ENCODE results near the gene IFIH1.

Gene IFIH1

GRCh38 chr2:162337868-162338267 lies 19.4 kb upstream of the IFIH1 start:
- Histone ChIP-seq H3K36me3 (ENCODE audit: control insufficient read depth in 1 of 2, insufficient read depth in 2 of 2, low read length in 2 of 2) (no peaks in the 10 kb centered on the region), H4K91ac (ENCODE audit: low read depth, low read length) (no peak overlapping the region), H4K8ac (ENCODE audit: low read depth, low read length) (no peak overlapping the region), H3K18ac (ENCODE audit: low read length) (no peak overlapping the region), H3K14ac (ENCODE audit: low read length) (no peak overlapping the region), H3K23ac (ENCODE audit: low read length) (no peak overlapping the region), H3K9me3 (ENCODE audit: insufficient read depth, low read depth, low read length) (no peaks in the 10 kb centered on the region), H4K12ac (ENCODE audit: low read depth, low read length) (no peak overlapping the region), H3K4me2 (ENCODE audit: low read length) (no peak overlapping the region), H3K4me3 (ENCODE audit: low read depth, low read length) (no peak overlapping the region), H2BK120ac (ENCODE audit: insufficient read depth, low read length, poor library complexity) (no peak overlapping the region), H3K27me3 (ENCODE audit: insufficient read depth, low read length) (no peaks in the 10 kb centered on the region), H3K27ac (ENCODE audit: low read depth, low read length) (no peak overlapping the region), H3K79me1 (ENCODE audit: low read length) (no peaks in the 10 kb centered on the region), H3K4ac (ENCODE audit: low read depth, low read length) (no peak overlapping the region), H2AFZ (ENCODE audit: insufficient read depth, low read length, poor library complexity) (no peak overlapping the region), H3K4me1 (ENCODE audit: control insufficient read depth in 1 of 2, insufficient read depth in 2 of 2, low read length in 2 of 2) (no peaks in the 10 kb centered on the region), H3K79me2 (ENCODE audit: control insufficient read depth, insufficient read depth, low read length, poor library complexity) (no peaks in the 10 kb centered on the region), H2BK5ac (ENCODE audit: low read depth, low read length, poor library complexity) (no peak overlapping the region), H3K9ac (ENCODE audit: low read length) (no peak overlapping the region), H2BK12ac (ENCODE audit: low read length) (no peak overlapping the region), H2AK5ac (ENCODE audit: low read length) (no peak overlapping the region)
- no CpG with 5 or more reads among the region's 2 CpGs for WGBS (ENCODE audit: extremely low coverage, insufficient coverage, insufficient read length)
- DNase-seq, result no peak

GRCh38 chr2:162333968-162334367 lies 15.5 kb upstream of the IFIH1 start:
- Histone ChIP-seq H3K4me3 (ENCODE audit: low read depth, low read length) (no peak overlapping the region), H4K91ac (ENCODE audit: low read depth, low read length) (no peak overlapping the region), H2BK5ac (ENCODE audit: low read depth, low read length, poor library complexity) (no peak overlapping the region), H2AFZ (ENCODE audit: insufficient read depth, low read length, poor library complexity) (no peak overlapping the region), H3K79me1 (ENCODE audit: low read length) (no peaks in the 10 kb centered on the region), H3K79me2 (ENCODE audit: control insufficient read depth, insufficient read depth, low read length, poor library complexity) (no peaks in the 10 kb centered on the region), H3K4ac (ENCODE audit: low read depth, low read length) (no peak overlapping the region), H2BK12ac (ENCODE audit: low read length) (no peak overlapping the region), H4K12ac (ENCODE audit: low read depth, low read length) (no peak overlapping the region), H2AK5ac (ENCODE audit: low read length) (no peak overlapping the region), H2BK120ac (ENCODE audit: insufficient read depth, low read length, poor library complexity) (no peak overlapping the region), H3K18ac (ENCODE audit: low read length) (no peak overlapping the region), H3K14ac (ENCODE audit: low read length) (no peak overlapping the region), H3K36me3 (ENCODE audit: control insufficient read depth in 1 of 2, insufficient read depth in 2 of 2, low read length in 2 of 2) (no peaks in the 10 kb centered on the region), H4K8ac (ENCODE audit: low read depth, low read length) (no peak overlapping the region), H3K9me3 (ENCODE audit: insufficient read depth, low read depth, low read length) (no peaks in the 10 kb centered on the region), H3K27me3 (ENCODE audit: insufficient read depth, low read length) (no peaks in the 10 kb centered on the region), H3K4me2 (ENCODE audit: low read length) (no peak overlapping the region), H3K23ac (ENCODE audit: low read length) (no peak overlapping the region), H3K4me1 (ENCODE audit: control insufficient read depth in 1 of 2, insufficient read depth in 2 of 2, low read length in 2 of 2) (no peaks in the 10 kb centered on the region), H3K27ac (ENCODE audit: low read depth, low read length) (no peak overlapping the region), H3K9ac (ENCODE audit: low read length) (no peak overlapping the region)
- WGBS (ENCODE audit: extremely low coverage, insufficient coverage, insufficient read length), result no CpG with 5 or more reads among the region's 3 CpGs
- peak; percentile 37 to 63 for DNase-seq

GRCh38 chr2:162330881-162331280 lies 12.4 kb upstream of the IFIH1 start:
- H2AK5ac ChIP-seq (ENCODE audit: low read length), result no peak overlapping the region
- no peak overlapping the region for H3K4me2 ChIP-seq (ENCODE audit: low read length)
- no peak overlapping the region for H3K4ac ChIP-seq (ENCODE audit: low read depth, low read length)
- no peak overlapping the region for H3K18ac ChIP-seq (ENCODE audit: low read length)
- no peak overlapping the region for H4K8ac ChIP-seq (ENCODE audit: low read depth, low read length)
- H3K23ac ChIP-seq (ENCODE audit: low read length), result no peak overlapping the region
- no peak overlapping the region for H3K4me3 ChIP-seq (ENCODE audit: low read depth, low read length)
- no peak overlapping the region for H2BK5ac ChIP-seq (ENCODE audit: low read depth, low read length, poor library complexity)
- H3K14ac ChIP-seq (ENCODE audit: low read length), result no peak overlapping the region
- no peaks in the 10 kb centered on the region for H3K79me2 ChIP-seq (ENCODE audit: control insufficient read depth, insufficient read depth, low read length, poor library complexity)
- DNase-seq, result no peak
- no peak overlapping the region for H2BK12ac ChIP-seq (ENCODE audit: low read length)
- H4K12ac ChIP-seq (ENCODE audit: low read depth, low read length), result no peak overlapping the region
- no peaks in the 10 kb centered on the region for H3K4me1 ChIP-seq (ENCODE audit: control insufficient read depth in 1 of 2, insufficient read depth in 2 of 2, low read length in 2 of 2)
- WGBS (ENCODE audit: extremely low coverage, insufficient coverage, insufficient read length), result no CpG with 5 or more reads among the region's 1 CpG
- no peaks in the 10 kb centered on the region for H3K79me1 ChIP-seq (ENCODE audit: low read length)
- no peak overlapping the region for H2BK120ac ChIP-seq (ENCODE audit: insufficient read depth, low read length, poor library complexity)
- H2AFZ ChIP-seq (ENCODE audit: insufficient read depth, low read length, poor library complexity), result no peak overlapping the region
- no peak overlapping the region for H3K27ac ChIP-seq (ENCODE audit: low read depth, low read length)
- no peaks in the 10 kb centered on the region for H3K27me3 ChIP-seq (ENCODE audit: insufficient read depth, low read length)
- H4K91ac ChIP-seq (ENCODE audit: low read depth, low read length), result no peak overlapping the region
- no peaks in the 10 kb centered on the region for H3K9me3 ChIP-seq (ENCODE audit: insufficient read depth, low read depth, low read length)
- H3K36me3 ChIP-seq (ENCODE audit: control insufficient read depth in 1 of 2, insufficient read depth in 2 of 2, low read length in 2 of 2), result no peaks in the 10 kb centered on the region
- no peak overlapping the region for H3K9ac ChIP-seq (ENCODE audit: low read length)

GRCh38 chr2:162328424-162329157 lies 10.1 kb upstream of the IFIH1 start:
- Histone ChIP-seq H3K79me2 (ENCODE audit: control insufficient read depth, insufficient read depth, low read length, poor library complexity) (no peaks in the 10 kb centered on the region), H3K4me2 (ENCODE audit: low read length) (no peak overlapping the region), H3K36me3 (ENCODE audit: control insufficient read depth in 1 of 2, insufficient read depth in 2 of 2, low read length in 2 of 2) (no peaks in the 10 kb centered on the region), H3K27ac (ENCODE audit: low read depth, low read length) (no peak overlapping the region), H4K91ac (ENCODE audit: low read depth, low read length) (no peak overlapping the region), H4K8ac (ENCODE audit: low read depth, low read length) (no peak overlapping the region), H3K18ac (ENCODE audit: low read length) (no peak overlapping the region), H3K4ac (ENCODE audit: low read depth, low read length) (no peak overlapping the region), H2BK5ac (ENCODE audit: low read depth, low read length, poor library complexity) (no peak overlapping the region), H3K9me3 (ENCODE audit: insufficient read depth, low read depth, low read length) (no peaks in the 10 kb centered on the region), H2AK5ac (ENCODE audit: low read length) (no peak overlapping the region), H3K23ac (ENCODE audit: low read length) (no peak overlapping the region), H2BK12ac (ENCODE audit: low read length) (no peak overlapping the region), H3K4me1 (ENCODE audit: control insufficient read depth in 1 of 2, insufficient read depth in 2 of 2, low read length in 2 of 2) (no peaks in the 10 kb centered on the region), H3K79me1 (ENCODE audit: low read length) (no peaks in the 10 kb centered on the region), H3K27me3 (ENCODE audit: insufficient read depth, low read length) (no peaks in the 10 kb centered on the region), H3K9ac (ENCODE audit: low read length) (no peak overlapping the region), H3K4me3 (ENCODE audit: low read depth, low read length) (no peak overlapping the region), H2BK120ac (ENCODE audit: insufficient read depth, low read length, poor library complexity) (no peak overlapping the region), H4K12ac (ENCODE audit: low read depth, low read length) (no peak overlapping the region), H2AFZ (ENCODE audit: insufficient read depth, low read length, poor library complexity) (no peak overlapping the region), H3K14ac (ENCODE audit: low read length) (no peak overlapping the region)
- no CpG with 5 or more reads among the region's 12 CpGs for WGBS (ENCODE audit: extremely low coverage, insufficient coverage, insufficient read length)
- DNase-seq, result no peak

Data from trophoblast cell (in vitro differentiated cells and primary cell).